HG02943 (cell line): ENCODE measurements around the gene FGF3.

Experiments
- ATAC-seq: cut with Tn5 transposase; IDR thresholded peaks from one replicate; pipeline ENCODE4 v1.9.1; 2021; ENCODE audit warnings: mild to moderate bottlenecking, low read depth, moderate library complexity; ENCODE audit not compliant: unreplicated experiment

Gene FGF3

DNA sequence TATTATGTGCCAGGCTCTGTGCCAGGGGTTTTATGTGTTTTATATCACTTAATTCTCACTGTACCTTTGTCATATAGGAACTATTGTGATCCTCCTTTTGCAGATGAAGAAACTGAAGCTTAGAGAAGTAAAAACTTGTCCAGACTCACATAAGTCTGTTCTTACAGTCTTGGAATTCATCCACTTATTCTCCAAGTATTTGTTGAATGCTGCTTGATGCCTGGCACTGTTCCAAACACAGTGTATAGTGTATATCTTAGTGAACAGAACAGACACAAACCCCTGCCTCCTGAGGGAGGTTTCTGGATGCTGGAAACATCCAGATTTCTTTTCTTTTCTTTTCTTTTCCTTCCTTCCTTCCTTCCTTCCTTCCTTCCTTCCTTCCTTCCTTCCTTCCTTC, 29.0 kb upstream of the FGF3 start:
- no peak for ATAC-seq

DNA sequence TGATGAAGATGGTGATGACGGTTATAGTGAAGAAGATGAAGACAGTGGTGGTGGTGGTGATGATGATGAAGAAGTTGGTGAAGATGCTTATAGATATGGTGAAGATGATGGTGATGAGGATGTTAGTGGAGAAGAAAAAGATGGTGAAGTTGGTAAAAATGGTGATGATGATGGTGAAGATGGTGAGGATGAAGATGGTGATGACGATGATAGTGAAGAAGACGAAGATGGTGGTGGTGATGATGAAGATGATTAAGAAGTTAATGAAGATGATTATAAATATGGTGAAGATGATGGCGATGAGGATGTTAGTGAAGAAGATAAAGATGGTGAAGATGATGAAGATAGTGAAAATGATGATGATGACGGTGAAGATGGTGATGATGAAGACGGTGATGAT, 25.2 kb upstream of the FGF3 start:
- no peak for ATAC-seq

DNA sequence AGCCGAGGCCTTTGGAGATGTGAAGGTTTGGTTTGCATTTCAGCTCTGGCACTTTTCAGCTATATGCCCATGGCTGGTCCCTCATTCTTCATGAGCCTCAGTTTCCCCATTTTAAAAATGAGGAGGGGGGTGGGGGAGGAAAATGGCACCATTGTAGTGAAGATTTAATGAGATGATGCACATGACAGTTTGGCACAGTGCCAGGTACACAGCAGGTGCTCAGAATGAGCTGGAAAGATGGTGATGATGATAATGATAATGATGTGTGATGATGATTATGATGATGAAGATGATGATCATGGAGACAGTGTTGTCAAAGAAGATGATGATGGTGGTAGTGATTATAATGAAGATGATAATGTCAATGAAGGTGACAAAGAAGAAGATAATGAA, 24.3 kb upstream of the FGF3 start:
- no peak for ATAC-seq

DNA sequence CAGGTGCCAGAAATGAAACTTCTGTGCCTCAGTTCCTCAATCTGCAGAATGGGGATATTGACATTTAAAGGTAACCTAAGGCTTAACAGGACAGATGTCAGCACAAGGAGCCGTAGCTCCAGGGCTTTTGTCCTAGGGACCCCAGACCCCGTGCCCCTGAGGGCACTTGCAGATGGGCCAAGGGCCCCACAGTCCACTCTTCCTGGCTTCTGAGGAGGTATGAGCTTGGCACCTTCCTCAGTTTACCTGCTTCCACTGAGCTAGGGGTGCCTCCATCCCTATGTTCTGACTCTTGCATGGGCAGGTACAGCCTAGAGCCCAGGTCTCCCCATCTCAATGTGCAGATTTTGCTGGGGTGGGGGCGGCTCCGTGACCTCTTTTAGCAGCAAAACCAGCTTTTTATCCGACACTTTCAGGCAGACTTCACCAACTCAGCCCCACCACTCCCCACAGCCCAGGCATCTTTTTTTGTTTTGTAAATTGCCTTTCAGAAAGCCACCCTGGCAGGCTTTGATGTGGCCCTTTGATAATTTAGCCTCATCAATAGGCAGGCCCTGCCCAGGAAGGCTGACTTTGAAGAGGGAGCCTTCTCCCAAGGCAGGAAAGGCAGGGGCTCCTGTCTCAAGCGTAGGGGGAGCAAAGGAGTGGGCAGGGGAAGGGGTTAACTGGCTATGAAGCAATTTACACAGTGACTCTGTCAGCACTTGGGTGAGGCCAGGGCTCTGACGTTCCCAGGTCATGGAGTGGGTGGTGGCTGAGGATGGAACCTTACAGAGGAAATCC, 23.7 kb upstream of the FGF3 start:
- no peak for ATAC-seq

DNA sequence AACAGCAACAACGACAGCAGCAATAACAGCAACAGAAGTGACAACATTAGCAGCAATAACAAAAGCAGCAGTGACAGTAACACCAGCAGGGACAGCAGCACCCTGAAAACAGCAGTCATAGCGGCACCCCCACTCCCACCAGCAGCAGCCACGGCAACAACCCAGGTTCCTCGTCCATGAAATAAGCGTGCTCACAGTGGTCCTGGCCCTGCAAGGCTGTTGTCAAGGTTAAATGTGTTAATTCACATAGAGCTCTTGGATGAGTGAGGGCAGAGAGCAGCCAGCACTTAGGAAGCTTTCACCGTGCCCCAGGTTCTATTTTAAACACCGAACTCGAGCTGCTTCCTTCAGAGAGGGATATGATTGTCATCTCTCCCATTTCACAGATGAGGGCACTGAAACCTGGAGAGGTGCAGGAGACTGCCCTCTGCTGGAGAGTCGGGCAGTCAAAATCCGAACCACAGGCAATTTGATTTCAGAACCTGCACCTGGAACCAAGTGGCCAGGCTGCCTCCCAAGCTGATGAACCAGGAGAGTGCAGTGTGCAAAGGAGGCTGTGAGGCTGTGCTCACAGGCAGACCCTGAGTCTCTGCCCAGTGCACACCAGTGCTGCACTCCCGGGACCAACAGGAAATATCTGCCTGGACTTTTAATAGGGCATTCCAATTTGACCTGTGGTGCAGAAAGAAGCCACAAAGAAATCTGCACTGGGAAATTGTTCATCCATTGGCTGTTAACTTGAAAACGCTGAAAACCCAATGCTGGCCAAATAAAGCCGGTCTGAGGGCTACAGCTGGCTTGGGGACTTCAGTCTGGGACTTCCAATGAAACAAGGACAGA, 22.9 kb upstream of the FGF3 start:
- no peak for ATAC-seq

DNA sequence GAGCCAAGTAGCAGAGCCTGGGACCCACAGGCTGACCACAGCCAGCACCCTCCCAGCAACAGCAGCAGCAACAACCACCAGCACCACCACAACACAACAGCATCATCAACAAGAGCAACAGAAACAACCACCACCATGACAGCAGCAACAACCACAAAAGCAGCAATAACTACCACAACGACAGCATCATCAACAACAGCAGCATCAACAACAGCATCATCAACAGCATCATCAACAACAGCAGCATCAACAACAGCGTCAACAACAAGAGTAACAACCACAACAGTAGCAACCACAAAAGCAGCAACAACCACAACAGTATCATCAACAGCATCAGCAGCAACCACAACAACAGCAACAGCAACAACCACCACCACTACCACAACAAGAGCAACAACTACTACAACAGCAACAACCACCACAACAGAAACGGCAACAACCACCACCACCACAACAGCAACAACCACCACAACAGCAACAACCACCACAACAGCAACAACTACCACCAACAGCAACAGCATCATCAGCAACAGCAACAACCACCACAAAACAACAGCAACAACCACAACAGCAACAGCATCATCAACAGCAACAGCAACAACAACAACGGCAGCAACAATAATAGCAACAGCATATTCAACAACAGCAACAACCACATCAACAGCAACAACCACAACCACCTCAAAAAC, 22.1 kb upstream of the FGF3 start:
- no peak for ATAC-seq

DNA sequence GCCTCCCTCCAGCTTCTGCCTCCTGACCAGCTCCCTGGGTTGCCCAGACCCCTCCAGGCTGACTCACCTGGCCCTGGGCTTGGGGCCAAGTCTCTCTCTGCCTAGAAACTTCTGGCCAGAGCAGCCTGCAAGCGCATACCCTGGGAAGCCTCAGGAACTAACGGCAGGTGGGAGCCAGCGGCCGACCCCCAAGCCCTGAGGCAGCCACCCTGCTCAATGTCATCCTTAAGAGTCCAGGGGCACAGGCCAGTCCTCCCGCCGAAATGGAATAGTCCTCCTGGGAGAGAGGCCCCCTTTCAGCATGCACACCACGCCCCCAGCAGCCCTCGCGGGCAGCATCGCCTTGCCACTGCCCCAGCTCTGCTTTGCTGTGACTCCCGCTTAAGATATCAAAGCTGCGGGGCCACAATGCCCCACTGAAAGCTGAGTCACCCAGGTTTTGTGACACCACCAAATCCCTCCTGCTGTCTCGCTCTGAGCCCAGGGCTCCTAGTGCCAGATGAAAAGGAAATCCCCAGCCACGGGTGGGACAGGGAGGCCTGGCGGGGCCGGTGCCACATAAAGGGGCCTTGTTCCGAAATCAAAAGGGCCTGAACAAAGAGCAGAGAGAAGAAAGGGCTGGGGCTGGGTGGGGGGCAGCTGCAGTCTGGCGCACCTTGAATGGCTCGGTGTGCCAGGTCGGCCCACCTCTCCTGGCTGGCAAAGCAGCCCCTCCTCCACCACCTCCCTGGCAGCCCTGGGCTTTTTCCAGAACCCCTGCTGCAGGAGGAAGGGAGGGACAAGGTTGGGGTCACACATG, 21.4 kb upstream of the FGF3 start:
- ATAC-seq, result no peak

DNA sequence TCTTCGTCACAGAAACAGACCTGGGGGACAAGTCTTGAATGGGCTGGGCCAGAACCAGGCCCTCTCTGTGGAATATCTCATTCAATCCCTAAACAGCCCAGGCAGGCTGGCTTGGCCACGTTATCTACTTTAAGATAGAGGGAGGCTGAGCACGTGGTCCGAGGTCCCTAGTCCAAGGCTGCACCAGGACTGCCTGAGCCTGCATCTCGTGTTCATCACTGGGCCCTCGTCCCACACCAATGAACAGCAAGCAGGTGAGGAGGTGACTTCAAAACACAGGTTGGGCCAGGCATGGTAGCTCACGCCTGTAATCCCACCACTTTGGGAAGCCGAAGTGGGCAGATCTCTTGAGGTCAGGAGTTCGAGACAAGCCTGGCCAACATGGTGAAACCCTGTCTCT, 20.3 kb upstream of the FGF3 start:
- no peak for ATAC-seq

DNA sequence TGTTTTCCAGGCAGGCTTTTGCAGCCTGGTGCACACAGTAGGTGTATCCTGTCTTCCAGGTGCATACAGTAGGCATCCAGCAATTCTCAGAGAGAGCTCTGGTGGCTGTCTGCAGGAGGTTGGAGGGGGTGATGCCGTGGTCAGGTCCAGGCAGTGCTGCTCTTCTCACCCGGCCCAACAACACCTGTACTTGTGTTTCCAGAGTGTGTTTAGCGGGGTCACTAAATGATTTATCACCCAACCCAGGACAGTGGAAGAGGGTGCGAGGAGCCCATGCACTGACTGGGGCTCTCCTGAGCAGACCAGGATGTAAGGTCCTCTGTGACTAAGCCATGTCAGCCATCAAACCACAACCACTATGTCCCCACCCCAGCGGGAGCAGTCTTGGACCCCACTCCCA, 18.6 kb upstream of the FGF3 start:
- ATAC-seq, result no peak

DNA sequence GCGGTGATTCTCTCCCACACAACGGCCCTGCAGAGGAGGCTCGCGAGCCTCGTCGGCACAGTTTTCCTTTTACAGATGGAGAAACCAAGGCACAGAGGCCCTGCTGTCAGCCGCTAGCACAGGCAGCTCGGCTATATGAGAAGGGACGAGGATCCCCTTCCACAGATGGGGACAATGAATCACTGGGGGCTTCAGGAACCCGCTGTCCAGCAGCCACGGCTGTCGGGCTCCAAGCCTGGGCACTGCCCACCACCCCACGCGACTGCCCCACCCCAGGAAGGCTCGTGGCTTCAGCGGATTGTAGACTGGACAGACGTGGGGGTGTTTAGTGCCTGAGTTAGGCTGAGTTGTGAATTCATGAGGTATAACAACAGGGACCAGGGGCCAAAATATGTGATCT, 17.2 kb upstream of the FGF3 start:
- no peak for ATAC-seq

DNA sequence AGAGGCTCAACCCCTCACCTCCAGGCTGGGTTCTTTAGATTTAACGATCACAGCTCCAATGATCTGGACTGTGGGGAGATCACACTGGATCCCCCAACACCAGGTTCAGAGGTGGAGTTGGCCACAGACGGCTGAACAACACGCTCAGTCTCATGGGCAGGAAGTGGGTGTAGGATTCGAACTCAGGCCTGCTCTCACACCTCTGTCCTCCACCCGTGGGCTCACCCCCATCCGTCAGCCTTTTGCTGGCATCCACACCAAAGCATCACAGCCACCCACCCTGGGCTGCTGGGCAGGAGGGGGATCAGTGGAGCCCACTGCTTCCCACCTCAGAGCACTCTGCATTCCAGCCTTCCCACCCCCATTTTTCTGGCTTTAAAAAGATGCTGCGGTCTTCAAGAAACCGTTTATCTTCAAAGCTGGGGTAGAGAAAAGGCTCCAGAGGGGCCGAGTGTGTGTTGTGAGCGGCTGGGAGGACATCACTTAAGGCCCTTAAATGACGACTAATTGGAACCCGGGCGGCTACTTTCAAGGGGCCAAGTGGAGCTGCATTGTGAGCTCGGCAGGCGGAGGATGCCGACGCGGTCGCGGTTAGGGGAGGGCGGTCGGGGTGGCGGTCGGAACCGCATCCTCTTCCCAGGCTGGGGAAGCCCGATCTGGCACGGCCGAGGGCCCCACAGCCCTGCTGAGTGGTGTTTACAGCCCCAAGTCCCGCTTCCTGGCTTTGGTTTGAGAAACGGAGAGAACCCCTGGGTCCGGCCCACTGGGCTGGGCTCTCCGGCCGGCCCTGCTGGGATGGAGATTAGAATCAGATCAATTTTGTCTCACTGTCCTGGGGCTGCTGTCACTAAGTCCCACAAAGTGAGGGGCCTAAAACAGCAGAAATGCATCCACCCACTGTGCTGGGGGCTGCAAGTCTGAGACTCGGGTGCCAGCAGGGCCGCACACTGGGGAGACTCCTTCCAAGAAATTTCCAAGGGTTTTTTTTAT, 15.9 kb upstream of the FGF3 start:
- no peak for ATAC-seq

DNA sequence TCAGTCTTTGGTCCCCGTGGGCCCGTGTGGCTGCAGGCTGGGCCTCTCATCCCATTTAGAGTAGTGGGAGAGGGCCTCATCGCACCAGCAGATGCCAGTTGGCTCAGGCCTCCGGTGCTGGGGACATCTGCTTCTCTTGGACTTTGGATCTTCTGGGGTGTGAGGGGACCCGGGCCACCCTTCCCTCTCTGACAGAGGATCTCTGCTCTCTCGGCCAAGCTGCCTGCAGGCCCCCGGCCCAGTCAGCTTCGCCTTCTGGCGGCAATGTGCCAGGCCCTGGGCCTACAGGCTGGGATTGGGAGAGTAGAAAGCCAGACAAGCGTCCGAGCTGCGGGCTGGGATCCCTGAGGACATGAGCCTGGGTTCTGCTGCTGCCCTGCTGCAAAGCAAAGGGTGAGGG, 15.0 kb upstream of the FGF3 start:
- ATAC-seq, result no peak

DNA sequence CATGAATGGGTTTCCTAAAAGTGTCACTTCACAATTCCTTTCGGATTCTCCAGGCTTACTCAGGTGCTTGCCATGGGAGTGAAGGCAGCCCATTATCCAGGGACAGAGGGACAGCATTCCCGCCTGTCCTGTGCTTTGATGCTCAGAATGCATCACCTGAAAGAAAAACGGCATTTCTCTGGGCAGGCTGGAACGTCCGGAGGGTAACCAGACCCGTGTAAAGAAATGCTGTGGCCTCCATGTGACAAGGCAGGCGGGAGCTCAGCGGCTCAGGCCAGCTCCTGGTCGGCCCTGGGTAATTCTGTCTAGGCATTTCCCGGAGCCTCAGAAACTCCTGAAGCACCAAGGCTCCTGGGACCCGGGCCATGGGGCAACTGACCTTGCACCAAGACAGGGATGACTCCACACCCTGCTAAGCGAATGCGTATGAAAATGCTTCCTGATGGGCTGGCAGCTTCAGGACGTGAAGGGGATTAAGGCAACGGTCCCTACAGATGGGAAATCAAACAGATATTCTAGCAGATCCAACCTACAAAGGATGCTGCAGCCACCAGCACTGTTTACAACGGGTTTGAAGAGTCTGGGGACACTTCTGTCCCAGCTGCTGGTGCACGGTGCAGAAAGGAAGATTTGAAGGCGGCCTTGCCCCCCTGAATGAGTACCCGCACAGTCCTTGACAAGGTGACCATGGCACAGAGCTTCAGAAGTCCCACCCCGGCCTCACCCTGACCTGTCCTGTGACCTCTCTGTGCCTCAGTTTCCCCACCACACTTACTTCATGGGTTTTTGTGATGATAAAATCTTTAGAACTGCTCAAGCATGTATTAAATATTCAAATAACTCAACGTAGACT, 13.6 kb upstream of the FGF3 start:
- ATAC-seq, result no peak

DNA sequence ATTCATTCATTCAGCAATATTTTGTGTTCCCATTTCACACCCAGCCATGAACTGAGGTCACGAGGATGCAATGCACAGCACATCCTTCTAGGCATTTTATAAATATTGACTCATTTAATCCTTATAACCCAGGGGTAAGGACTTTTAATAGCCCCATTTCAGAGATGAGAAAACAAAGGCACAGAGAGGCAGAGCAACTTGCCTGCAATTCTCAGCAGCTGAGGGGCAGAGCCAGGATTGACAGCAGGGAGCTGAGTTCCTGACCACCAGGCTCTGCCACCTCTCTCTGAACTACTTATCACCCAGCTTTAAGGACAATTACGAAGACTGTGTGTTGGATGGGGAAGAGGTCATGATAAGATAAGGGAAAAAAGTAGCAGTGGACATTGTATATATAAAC, 12.8 kb upstream of the FGF3 start:
- ATAC-seq, result no peak

DNA sequence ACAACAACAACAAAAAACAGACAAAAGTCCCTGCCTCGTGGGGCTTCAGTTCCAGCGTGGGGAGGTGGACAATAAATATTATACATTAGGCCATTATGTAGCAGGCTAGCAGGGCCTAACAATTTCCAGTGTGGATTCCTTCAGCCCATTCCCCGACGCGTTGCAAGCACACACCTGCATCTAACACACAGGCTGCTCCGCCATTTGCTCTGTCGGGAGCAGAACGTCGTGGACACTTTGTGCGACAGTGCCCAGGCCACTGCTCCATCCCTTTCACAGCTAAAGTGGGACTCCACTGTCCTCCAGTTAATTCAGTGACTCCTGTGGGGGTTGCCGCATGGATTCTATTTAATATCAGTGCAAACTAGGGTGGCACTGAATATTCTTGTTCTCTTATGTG, 10.9 kb upstream of the FGF3 start:
- no peak for ATAC-seq

DNA sequence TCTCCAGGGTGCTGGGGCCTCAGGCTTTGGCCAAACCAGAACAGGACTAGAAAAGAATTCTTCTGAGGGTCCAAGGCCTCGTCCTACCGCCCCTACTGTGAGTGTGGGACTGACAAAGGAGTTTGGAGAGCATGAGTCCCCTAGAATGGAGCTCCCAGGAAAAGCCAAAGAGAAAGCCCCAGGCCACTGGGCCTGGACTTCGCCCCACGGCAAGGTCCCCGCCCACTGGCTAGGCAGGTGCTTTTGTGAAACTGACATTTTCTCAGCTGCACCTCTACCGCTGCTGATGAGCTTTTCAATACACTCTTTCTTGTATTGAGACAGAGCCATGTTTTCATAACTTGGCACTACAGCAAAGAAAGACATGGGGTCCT, 9.7 kb upstream of the FGF3 start:
- ATAC-seq, result no peak

DNA sequence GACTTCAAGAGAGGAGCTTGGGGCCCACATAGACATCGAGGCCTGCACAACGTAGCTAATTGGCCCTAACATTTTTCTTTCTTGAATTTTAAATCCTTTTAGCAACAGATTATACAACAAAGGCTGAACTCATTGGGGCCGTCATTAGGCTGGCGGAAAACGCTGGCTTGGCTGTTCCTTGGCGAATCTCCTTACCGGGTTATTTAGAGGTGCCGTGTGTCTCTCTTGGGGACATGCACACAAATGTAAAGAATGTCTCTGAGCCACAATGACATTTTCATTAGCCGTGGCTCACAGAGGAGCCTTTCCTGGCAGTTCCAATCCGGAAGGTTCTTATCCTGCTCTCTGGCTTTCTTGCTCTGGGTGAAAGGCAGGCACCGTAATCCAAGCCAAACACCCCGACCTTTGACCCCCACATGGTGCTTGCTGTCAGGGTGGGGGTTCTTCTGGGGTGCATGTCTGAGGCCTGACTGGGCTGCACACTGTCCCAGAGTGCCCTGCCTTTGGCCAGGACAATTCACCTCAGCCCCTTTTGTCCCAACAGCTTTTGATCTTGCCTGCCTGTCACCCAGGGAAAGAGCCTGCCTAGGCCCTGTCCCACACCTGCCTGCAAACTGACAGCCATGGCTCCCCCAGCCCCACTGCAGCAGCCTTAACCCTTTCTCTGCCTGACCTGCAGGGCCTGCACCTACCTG, 9.2 kb upstream of the FGF3 start:
- no peak for ATAC-seq

DNA sequence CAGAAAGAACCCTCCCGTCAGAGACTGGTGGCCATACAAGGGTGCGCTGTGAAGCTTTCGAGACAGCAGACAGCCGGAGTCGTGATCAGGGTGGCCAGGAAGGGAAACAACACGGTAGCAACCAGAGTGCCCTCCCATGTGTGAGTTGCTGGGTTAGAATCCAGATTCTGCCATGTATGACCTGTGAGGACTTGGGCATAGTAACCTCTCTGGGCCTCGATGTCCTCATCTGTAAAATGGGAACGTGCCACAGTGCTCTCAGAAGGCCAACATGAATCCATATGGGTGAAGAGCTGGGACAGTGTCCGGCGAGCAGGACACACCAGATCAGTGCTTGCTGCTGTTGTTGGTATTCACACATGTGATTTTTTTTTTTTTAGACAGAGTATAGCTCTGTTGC, 7.6 kb upstream of the FGF3 start:
- ATAC-seq, result no peak
